HG03108 (cell line): ENCODE results near the gene NANOS3.

Source experiments
- ATAC-seq: cut with Tn5 transposase; IDR thresholded peaks from one replicate; pipeline ENCODE4 v1.9.1; 2021; ENCODE audit warnings: moderate library complexity; ENCODE audit not compliant: unreplicated experiment

The NANOS3 gene

DNA sequence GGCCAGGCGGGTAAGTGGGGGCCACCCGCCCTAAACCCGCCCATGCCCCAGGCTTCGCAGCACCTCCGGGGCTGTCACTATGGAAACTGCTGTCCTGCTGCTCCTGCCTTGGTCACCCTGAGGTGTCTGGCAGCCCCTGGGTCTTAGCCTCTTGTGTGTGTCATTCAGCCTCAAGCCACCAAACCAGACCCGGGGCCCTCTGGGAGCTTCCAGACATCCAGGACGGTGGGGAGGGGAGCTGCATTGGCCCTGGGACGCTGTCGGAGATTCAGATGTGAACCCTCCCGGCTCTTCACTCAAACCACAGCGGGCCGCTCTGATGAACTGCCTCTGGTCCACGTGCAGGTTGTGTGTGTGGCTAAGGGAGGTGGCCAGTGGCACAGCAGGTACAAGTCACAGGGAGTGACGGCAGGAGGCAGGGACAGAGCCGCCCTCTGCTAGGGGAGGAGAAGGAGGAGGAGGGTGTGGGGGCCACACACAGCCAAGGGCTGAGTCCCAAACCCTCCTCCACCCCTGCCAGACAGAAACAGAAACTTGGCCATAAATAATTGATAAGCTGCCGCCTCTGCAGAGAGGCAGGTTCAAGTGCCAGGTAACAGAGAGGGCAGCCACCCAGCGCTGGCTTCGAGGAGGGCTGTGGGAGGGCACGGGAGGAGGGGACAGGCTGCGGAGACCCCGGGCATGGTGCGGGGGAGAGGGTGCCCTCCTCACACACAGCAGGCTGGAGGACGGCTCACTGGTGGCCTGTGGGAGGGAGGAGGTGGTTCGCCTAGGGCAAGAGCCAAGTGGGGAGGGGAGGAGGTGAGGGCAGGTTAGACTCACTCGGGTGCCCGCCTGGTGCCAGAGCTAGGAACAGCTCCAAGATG, 8.0 kb downstream of the NANOS3 start:
- ATAC-seq, result no peak

DNA sequence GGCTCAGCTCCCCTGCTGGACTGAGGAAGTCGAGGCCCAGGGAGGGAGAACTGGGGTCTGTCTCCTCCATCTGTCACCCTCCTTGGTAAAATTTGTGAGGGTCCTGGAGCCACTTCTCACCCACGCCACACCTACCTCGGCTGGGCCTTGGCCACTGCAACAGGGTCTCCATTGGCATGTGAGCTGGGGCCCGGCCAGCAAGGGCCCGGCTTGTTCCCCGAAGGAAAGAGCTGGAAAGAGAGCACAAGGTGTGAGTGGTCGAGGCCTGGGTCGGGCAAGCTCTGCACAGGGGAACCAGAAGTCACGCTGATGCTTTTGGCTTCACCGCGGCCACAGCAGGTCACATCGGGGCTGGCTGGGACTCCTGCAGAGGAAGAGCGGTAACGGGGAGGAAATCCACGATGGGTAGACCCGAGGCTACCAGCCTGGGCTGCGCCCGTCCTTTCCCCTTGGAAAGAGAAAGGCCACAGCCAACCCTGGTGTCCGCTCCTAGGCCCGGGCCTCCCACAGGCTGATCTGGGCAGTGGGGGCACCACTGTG, 9.0 kb downstream of the NANOS3 start:
- no peak for ATAC-seq

DNA sequence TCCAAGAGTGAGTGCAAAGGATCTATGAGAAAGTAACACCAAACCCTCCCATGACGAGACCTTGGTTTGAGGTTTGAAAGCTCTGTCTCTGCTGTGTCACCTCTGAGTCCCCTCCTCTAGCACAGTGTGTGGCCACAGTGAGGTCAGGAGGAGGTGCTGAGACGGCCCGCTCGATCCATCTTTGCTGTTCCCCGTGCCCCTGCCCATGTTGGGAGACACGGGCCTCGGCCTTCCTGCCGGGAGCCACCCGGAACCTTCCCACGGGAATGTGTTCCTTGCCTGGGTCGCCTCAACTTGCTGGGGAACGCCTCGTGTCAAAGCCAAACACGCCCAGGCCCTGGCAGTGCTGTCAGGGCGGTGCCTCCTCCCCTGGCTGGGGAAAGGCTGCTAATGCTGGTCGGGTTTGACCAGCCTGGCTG, 10.1 kb downstream of the NANOS3 start:
- no peak for ATAC-seq

DNA sequence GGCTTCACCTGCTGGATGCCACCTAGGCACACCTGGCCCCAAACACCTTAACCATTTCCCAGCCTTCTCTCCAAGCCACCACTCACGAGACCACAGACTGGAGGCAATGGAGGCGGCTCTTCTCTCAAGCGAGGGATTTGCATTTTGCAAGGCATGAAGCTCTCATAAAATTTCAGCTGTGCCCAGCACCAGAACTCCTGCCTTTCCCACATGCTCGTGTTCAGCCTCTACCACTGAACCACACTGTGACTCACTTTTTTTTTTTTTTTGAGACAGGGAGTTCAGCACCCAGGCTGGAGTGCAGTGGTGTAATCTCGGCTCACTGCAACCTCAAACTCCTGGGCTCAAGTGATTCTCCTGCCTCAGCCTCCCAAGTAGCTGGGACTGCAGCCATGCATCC, 10.6 kb downstream of the NANOS3 start:
- no peak for ATAC-seq

DNA sequence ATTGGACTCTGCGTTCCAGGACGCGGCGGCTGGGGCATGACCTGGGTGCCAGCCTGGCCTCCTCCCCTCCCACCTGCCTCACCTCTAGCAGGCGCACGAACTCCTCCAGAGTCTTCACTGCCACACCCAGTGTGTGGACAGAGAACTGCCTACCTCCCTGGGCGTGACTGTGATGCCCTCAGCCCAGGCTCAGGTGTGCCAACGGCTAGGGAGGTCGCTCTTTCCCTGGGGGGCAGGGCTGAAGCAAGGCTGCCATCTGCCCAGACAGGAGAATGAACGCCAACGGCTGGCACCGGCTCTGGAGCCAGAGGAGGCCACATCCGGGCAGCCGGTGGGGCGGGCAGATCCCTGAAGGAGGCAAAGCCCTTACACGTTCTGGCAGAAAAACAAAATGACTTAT, 11.3 kb downstream of the NANOS3 start:
- no peak for ATAC-seq

DNA sequence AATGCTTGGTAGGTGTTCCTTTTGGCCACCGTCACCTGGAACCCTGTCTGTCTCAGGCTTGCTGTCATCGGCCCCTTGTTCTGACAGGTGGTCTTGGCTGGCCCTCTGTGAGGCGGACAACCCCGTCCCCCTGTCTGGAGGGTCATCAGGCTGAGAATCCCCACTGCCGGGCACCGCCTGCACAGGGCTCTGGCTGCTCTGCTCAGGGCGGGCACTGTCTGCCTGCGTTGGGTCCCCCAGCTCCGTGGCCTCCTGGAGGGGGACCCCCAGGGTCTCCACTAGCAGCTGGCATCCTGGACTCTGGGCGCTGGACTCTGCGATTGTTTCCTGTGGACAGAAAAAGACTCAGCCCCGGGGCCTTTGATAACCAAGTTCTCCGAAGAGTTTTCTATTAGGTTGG, 13.2 kb downstream of the NANOS3 start:
- no peak for ATAC-seq

DNA sequence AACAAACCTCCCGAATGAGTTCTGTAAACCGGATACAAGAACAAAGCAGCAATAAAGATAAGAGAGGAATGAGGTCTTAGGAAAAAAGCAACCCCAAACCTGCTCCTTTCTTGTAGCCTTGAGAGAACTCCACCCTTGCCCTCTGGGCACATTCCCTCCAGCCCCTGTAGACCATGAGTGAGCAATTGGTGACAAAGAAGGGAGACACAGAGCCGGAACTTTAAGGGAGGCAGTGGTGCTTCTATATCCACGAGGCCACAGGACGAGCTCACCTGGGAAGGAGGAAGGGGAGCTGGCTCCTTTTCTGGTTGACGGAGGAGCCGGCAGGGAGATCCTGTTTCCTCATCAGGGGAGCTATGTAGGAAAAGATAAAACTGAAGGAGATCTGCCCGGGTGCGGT, 15.9 kb downstream of the NANOS3 start:
- ATAC-seq, result no peak

DNA sequence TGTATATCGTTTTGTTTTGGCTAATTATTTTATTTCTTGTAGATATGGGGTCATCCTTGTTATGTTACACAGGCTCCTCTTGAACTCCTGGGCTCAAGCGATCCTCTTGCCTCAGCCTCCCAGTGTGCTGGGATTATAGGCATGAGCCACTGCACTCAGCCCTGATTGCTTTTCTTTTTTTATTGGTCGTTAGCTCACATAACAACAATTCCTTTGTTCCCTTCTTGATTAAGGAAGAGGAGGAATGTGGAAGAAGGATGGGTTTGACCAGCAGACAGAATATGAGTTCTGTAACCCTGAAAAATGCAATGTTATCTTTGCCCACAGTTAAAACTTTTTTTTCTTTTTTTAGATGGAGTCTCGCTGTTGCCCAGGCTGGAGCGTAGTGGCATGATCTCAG, 17.6 kb downstream of the NANOS3 start:
- ATAC-seq, result no peak

DNA sequence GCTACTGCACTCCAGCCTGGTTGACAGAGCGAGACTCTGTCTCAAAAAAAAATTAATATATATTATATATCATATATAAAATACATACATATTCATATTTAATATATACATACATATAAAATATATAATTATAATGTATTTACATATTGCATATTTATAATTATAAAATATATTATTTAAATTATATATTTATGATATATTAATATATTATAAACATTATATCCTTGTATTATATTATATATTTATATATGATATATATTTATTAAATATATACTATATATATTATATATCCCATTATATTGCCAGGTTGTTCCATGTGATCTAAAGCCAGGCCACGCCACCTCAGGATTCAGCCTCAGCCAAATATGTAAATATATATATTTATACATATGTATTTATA, 19.3 kb downstream of the NANOS3 start:
- ATAC-seq, result no peak

DNA sequence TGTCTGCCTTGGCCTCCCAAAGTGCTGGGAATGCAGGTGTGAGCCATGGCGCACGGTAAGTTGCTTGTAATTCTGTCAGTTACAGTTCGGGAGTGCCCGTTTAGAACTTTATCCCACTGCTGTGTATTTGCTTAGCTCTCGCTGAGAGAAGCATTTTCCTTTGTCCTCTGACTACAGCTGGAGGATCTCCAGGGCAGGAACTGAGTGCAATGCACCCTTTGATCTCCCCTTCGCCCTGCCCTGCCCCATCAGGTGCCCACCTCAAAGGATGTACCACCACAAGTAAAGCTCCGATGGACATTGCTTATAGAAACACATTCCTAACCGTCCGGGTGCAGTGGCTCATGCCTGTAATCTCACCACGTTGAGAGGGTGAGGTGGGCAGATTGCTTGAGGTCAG, 22.5 kb downstream of the NANOS3 start:
- no peak for ATAC-seq

DNA sequence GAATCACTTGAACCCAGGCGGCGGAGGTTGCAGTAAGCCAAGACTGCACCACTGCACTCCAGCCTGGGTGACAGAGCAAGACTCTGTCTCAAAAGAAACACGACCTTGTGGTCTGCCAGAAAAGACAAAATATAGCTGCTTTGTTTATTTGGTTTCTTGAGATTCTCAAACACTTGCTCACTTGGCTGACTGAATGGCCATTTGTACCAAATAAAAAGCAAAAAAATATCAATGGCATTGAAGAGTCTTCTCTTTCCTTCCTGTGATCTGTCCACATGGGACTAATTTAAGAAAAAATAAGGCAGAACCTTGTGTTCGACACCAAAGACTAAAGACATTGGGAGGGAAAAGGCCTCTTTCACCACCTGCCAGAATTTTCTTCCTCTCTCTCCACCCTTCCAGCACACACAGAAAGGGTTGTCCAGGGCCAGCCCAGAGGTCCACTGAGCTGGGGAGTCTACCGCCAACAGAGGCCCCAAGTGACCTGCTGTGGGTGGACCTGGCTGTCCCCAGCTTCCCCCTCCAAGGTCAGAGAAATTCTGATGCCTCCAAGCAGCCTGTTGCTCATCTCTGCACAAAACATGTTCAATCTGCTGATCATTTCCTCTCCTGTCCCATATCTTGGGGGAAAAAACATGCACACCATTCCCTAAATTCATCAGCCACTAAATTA, 23.1 kb downstream of the NANOS3 start:
- no peak for ATAC-seq

DNA sequence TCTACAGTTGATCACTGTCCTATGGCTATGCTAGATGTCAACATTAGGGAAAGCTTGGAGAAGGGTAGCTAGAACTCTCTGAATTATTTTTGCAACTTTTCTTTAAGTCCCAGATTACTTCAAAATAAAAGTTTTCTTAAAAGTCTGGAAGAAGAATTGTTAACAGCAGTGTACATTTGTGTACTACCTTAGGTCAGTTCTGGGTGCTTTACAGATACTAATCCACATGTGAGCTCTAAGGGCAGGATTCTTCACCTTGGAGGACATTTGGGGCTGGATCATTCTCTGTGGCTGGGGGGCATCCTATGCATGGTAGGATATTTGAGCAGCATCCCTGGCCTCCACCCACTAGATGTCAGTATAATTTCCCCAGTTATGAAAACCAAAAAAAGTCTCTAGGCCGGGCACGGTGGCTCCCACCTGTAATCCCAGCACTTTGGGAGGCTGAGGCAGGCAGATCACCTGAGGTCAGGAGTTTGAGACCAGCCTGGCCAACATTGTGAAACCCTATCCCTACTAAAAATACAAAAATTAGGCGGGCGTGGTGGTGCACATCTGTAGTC, 26.1 kb downstream of the NANOS3 start:
- ATAC-seq, result no peak

DNA sequence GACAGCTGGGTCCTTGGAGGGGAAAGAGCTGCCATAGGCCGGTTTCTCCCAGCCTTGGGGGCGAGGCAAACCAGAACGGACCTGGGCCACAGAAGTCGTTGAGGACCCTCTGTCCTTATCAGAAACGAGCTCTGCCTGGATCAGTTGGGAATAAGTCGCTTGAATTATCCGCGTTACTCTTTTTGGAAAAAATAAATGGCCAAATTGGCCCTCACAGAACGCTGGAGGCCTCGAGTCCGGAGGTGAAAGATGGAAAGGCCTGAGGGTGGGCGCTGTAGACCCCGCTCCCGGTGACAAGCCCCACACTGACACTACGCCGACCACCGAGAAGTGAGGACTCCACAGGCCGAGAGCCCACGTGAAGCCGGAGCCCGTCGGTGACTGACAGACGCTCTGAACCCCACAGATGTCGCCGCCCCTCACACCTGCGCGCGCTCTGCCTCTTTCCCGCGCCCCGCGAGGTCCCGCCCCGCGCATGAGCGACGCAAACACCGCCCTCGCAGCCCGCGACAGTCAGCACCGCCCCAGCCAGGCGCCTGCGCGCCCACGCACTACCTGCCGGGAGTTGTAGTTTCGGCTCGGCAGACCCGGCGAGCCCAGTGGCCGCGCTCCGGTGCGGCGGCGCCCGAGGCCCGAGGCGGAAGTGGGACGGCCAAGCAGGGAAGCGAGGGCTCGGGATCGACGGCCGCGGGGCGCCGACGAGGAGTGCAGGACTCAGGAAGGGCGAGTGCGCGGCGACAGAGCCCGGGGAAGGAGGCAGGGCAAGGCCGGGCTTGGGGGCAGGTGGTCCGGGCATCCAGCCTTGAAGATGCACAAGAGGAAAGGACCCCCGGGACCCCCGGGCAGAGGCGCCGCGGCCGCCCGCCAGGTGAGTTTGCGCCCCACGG, 28.9 kb downstream of the NANOS3 start, which contains the start of the genes BRME1 and CC2D1A:
Gene BRME1 (minus strand): TSS at position 484 of the 887 bp plus-strand sequence. CDS start 1,225 bp downstream, outside the sequence.
Gene CC2D1A (plus strand): TSS at position 568 of the 887 bp plus-strand sequence. CDS start 241 bp downstream, at position 809.
- ATAC-seq, result peak; percentile 81

DNA sequence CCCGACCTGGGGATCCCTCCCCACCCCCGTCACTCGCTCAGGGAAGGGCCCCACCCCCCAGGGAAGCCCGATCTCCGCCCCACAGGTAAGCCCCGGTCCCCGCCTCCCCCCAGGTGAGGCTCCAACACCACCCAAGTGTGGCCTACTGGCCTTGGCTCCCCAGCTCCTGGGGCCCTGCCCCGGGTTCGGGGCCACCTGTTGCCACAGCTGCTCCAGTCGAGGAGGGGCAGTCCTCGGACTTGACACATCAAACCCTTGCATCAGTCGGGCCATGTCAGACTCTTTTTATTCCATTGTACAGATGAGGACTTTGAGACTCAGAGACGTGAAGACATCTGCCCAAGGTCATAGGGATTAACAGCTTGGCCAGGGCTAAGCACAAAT, 29.6 kb downstream of the NANOS3 start:
- peak; percentile 23 for ATAC-seq

DNA sequence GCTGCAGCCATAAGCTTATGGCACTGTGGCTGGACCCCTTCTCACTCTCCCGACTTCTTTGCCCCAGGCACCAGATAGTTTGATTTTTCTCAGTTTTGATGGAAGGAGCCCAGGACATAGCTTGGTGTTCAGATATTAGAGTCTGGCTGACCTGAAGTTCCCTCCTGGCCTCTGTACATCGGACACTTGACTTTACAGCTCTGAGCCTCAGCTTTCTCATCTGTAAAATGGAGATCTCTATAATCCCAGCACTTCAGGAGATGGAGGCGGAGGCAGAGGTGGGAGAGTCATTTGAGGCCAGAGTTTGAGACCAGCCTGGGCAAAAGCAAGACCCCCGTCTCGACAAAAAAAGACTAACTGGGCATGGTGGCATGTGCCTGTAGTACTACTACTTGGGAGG, 30.0 kb downstream of the NANOS3 start:
- no peak for ATAC-seq

DNA sequence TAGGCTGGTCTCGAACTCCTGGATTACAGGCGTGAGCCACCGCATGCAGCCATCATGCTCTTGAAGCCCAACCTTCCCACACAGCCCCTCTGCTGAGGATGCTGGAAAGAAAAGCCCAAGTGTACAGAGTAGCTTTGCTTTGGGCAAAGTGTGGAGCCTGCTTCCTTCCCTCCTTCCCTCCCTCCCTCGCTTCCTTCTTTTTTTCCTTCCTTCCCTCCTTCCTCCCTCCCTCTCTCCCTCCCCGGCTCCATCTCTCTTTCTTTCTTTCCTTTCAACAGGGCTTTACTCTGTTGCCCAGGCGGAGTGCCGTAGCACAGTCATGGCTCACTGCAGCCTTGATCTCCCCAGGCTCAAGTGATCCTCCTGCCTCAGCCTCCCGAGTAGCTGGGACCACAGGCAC, 31.7 kb downstream of the NANOS3 start:
- no peak for ATAC-seq

DNA sequence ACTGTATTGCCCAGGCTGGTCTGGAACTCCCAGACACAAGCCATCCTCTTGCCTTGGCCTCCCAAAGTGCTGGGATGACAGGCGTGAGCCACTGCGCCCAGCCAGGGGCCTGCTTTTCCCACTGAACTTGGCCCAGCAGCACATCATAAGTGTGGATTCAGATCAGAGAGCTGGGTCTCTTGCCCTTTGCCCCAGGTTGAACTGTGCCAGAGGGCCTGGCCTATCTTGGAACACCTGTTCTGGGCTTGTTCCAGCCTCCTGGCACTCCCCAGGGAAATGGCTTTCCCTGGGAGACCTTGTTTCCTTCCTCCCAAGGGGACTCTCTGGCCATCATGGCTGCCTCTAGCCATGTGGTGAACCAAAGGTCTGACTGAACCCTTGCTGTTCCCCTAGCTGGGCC, 32.5 kb downstream of the NANOS3 start:
- no peak for ATAC-seq

DNA sequence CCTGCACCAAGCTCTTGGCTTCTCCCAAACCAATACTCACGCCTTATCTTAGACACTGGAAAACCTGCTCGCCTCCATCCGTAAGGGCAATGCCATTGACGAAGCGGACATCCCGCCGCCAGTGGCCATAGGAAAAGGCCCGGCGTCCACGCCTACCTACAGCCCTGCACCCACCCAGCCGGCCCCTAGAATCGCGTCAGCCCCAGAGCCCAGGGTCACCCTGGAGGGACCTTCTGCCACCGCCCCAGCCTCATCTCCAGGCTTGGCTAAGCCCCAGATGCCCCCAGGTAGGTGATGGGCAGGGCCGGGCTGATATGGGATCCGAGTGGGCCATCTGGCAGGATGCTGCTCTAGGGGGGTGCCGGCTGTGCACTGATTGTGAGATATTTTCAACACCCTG, 36.4 kb downstream of the NANOS3 start:
- ATAC-seq, result no peak

DNA sequence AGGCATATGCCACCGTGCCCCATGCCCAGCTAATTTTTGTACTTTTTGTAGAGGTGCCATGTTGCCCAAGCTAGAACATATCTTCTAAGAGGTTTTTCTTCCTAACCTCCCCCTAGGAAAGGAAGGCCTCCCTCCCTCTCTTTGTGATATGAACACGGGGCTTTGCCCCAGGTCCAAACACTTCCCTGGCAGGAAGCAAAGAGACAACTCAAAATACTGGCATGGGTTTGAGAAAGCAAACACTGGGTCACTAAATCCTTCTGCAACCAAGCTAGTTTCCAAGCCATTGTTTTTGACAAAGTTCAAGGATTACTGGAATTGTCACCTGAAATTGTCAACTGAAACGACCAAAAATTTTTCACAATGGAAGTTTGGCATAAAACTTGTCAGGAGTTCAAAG, 37.8 kb downstream of the NANOS3 start:
- ATAC-seq, result no peak

DNA sequence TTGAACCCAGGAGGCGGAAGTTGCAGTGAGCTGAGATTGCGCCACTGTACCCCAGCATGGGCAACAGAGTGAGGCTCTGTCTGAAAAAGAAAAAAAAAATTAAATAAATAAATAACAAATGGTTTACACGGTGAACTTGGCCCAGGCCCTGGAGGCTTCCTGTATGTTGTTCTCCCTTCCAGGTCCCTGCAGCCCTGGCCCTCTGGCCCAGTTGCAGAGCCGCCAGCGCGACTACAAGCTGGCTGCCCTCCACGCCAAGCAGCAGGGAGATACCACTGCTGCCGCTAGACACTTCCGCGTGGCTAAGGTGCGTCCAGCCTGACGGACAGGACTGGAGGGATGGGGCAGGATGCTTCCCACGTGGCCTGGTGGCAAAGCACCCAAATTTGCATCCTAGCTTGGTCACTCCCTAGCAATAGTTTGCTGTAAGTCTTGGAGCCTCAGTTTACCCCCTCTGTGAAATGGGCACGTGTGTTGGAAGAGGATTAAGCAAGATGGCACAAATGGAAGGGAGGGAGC, 41.0 kb downstream of the NANOS3 start:
- ATAC-seq, result no peak
